Common myeloid progenitor, CD34-positive (primary cell): Measurements from ENCODE around the gene ATP2B2.
"Not testable (repeated sequence)": the region's sequence is repeated elsewhere in the genome, so short reads cannot be mapped to it uniquely, and the experiment has no call there.

Experiments
- CTCF ChIA-PET: fragments of 350-600 bp; sonication (Branson Sonifier 250); formaldehyde crosslinking; loops from one replicate; lab custom pipeline; 2021; ENCODE audit warnings: antibody characterized with exemption; lab: Charles Lee
- POLR2A ChIA-PET: fragments of 350-600 bp; sonication (Branson Sonifier 250); formaldehyde crosslinking; loops from one replicate; lab custom pipeline; 2021; ENCODE audit warnings: antibody characterized with exemption; lab: Charles Lee
- DNase-seq, 3 donors: peaks; one replicate each; pipeline versions ENCODE4 v3.0.0 to v3.0.0-alpha.2; 2013
- H3K27ac ChIP-seq, 2 experiments: 1 replicate in 1 of 2; 2 replicates in 1 of 2; pipeline ENCODE4 v1.7.0; 2013; ENCODE audit warnings: inconsistent platforms in 2 of 2, low read length in 2 of 2, mild to moderate bottlenecking in 2 of 2, low read depth in 1 of 2, moderate library complexity in 1 of 2; ENCODE audit not compliant: severe bottlenecking in 2 of 2, insufficient read depth in 1 of 2, poor library complexity in 1 of 2
- H3K27me3 ChIP-seq, 5 experiments: replicated peaks in 2 of 5; 1 replicate in 3 of 5; 2 replicates in 2 of 5; pipeline versions ENCODE4 v1.6.1 to v1.7.0; 2013; ENCODE audit warnings: low read length in 4 of 5, mild to moderate bottlenecking in 2 of 5, moderate library complexity in 2 of 5, inconsistent platforms in 1 of 5; ENCODE audit not compliant: insufficient read depth in 5 of 5, control insufficient read depth in 4 of 5
- H3K36me3 ChIP-seq, 4 experiments: 1 replicate in 2 of 4; 2 replicates in 2 of 4; pipeline versions ENCODE4 v1.6.1 to v1.7.0; 2013; ENCODE audit warnings: low read length in 3 of 4, control low read depth in 1 of 4, mild to moderate bottlenecking in 1 of 4; ENCODE audit not compliant: control insufficient read depth in 4 of 4, insufficient read depth in 4 of 4
- H3K4me1 ChIP-seq, 4 experiments: 1 replicate in 3 of 4; 2 replicates in 1 of 4; pipeline versions ENCODE4 v1.6.1 to v1.7.1; 2013; ENCODE audit warnings: low read length in 3 of 4, mild to moderate bottlenecking in 3 of 4, control low read depth in 1 of 4, inconsistent platforms in 1 of 4, moderate library complexity in 1 of 4; ENCODE audit not compliant: control insufficient read depth in 4 of 4, insufficient read depth in 4 of 4; ENCODE audit errors: control extremely low read depth in 1 of 4
- H3K4me3 ChIP-seq, 7 experiments: 1 replicate in 4 of 7; 2 replicates in 3 of 7; pipeline versions ENCODE4 v1.5.1 to v1.7.0; 2013; ENCODE audit warnings: mild to moderate bottlenecking in 7 of 7, low read length in 6 of 7, moderate library complexity in 6 of 7, inconsistent platforms in 2 of 7, low read depth in 2 of 7, control low read depth in 1 of 7; ENCODE audit not compliant: insufficient read depth in 4 of 7, control insufficient read depth in 1 of 7; ENCODE audit errors: extremely low read depth in 1 of 7
- H3K9me3 ChIP-seq, 5 experiments: 1 replicate in 4 of 5; 2 replicates in 1 of 5; pipeline versions ENCODE4 v1.6.1 to v1.7.1; 2013; ENCODE audit warnings: low read length in 4 of 5, mild to moderate bottlenecking in 2 of 5, inconsistent platforms in 1 of 5, low read depth in 1 of 5, moderate library complexity in 1 of 5; ENCODE audit not compliant: control insufficient read depth in 4 of 5, insufficient read depth in 2 of 5; ENCODE audit errors: control extremely low read depth in 1 of 5
- WGBS: methylation state at CpG from one replicate; pipeline ENCODE4 v1.1.5; 2013; ENCODE audit not compliant: insufficient coverage; 5-methylcytosine and 5-hydroxymethylcytosine counted together

The ATP2B2 gene

GRCh38 chr3:10546820-10547263 lies 41.5 kb upstream of the ATP2B2 start:
- 96% methylated on average over 13 of the region's 14 CpGs for WGBS
- Histone ChIP-seq H3K4me3 (no peak overlapping the region), H3K36me3 (no peaks in the 10 kb centered on the region), H3K27ac (no peak overlapping the region), H3K27me3 (no peaks in the 10 kb centered on the region), H3K9me3 (peaks cover 2 to 10% (median 3%) of the 10 kb centered on the region in 5 experiments), H3K4me1 (peaks cover 0 to 32% (median 7%) of the 10 kb centered on the region in 4 experiments)
- ChIA-PET POLR2A (no interaction called here), CTCF (no interaction called here)
- DNase-seq, result no peak

GRCh38 chr3:10546181-10546624 lies 40.8 kb upstream of the ATP2B2 start:
- H3K36me3 ChIP-seq, result no peaks in the 10 kb centered on the region
- H3K27ac ChIP-seq, result no peak overlapping the region
- H3K4me3 ChIP-seq, result no peak overlapping the region
- H3K9me3 ChIP-seq, result peaks cover 2 to 17% (median 4%) of the 10 kb centered on the region in 5 experiments
- CTCF ChIA-PET, result no interaction called here
- 82% methylated on average over 4 of the region's 5 CpGs for WGBS
- H3K27me3 ChIP-seq, result no peaks in the 10 kb centered on the region
- no peak for DNase-seq
- H3K4me1 ChIP-seq, result peaks cover 0 to 26% (median 2%) of the 10 kb centered on the region in 4 experiments
- POLR2A ChIA-PET, result no interaction called here

GRCh38 chr3:10542518-10542917 lies 37.1 kb upstream of the ATP2B2 start:
- H3K27me3 ChIP-seq, result no peaks in the 10 kb centered on the region
- WGBS, result 100% methylated on average over 1 of the region's 2 CpGs
- POLR2A ChIA-PET, result no interaction called here
- CTCF ChIA-PET, result no interaction called here
- no peaks in the 10 kb centered on the region for H3K36me3 ChIP-seq
- H3K4me3 ChIP-seq, result no peak overlapping the region
- H3K9me3 ChIP-seq, result peaks cover 2 to 21% (median 4%) of the 10 kb centered on the region in 5 experiments
- DNase-seq, result no peak
- no peak overlapping the region for H3K27ac ChIP-seq
- no peaks in the 10 kb centered on the region for H3K4me1 ChIP-seq

GRCh38 chr3:10540347-10540746 lies 35.0 kb upstream of the ATP2B2 start:
- H3K36me3 ChIP-seq, POLR2A ChIA-PET, H3K27ac ChIP-seq, H3K4me3 ChIP-seq, H3K4me1 ChIP-seq, H3K27me3 ChIP-seq, CTCF ChIA-PET, DNase-seq: not testable (repeated sequence)
- H3K9me3 ChIP-seq, result peaks cover 2 to 21% (median 4%) of the 10 kb centered on the region in 5 experiments
- no CpG with 5 or more reads among the region's 6 CpGs for WGBS

GRCh38 chr3:10534066-10534465 lies 28.7 kb upstream of the ATP2B2 start:
- Histone ChIP-seq H3K9me3 (no peaks in the 10 kb centered on the region), H3K27me3 (no peaks in the 10 kb centered on the region), H3K4me1 (no peaks in the 10 kb centered on the region), H3K4me3 (no peak overlapping the region), H3K36me3 (no peaks in the 10 kb centered on the region), H3K27ac (no peak overlapping the region)
- DNase-seq, result no peak
- 96% methylated on average over 3 of the region's 4 CpGs for WGBS
- POLR2A ChIA-PET, result no interaction called here
- CTCF ChIA-PET, result interaction anchor here (1.3 to 1.4 kb wide), 2 partner anchors 10 to 12 kb away, joined by 3 read pairs; no protein-coding TSS in a partner anchor

GRCh38 chr3:10533737-10534023 lies 28.3 kb upstream of the ATP2B2 start:
- H3K4me3 ChIP-seq, result no peak overlapping the region
- no peak for DNase-seq
- ChIA-PET POLR2A (no interaction called here), CTCF (interaction anchor here (1.3 to 1.4 kb wide), 2 partner anchors 9 to 11 kb away, joined by 3 read pairs; no protein-coding TSS in a partner anchor)
- no peaks in the 10 kb centered on the region for H3K9me3 ChIP-seq
- no peaks in the 10 kb centered on the region for H3K4me1 ChIP-seq
- H3K36me3 ChIP-seq, result no peaks in the 10 kb centered on the region
- no peak overlapping the region for H3K27ac ChIP-seq
- H3K27me3 ChIP-seq, result no peaks in the 10 kb centered on the region

GRCh38 chr3:10532939-10533736 lies 27.8 kb upstream of the ATP2B2 start:
- H3K4me1 ChIP-seq, result no peaks in the 10 kb centered on the region
- WGBS, result 98% methylated on average over 6 of the region's 7 CpGs
- DNase-seq, result no peak
- no peaks in the 10 kb centered on the region for H3K36me3 ChIP-seq
- H3K27ac ChIP-seq, result no peak overlapping the region
- H3K27me3 ChIP-seq, result no peaks in the 10 kb centered on the region
- ChIA-PET CTCF (interaction anchor here (1.3 to 1.4 kb wide), 2 partner anchors 9 to 11 kb away, joined by 3 to 5 read pairs; no protein-coding TSS in a partner anchor), POLR2A (no interaction called here)
- no peak overlapping the region for H3K4me3 ChIP-seq
- H3K9me3 ChIP-seq, result no peaks in the 10 kb centered on the region
